ENCODE measurements around the gene WDFY1.

The WDFY1 gene

GRCh38 chr2:223923976-223924375 lies 21.2 kb downstream of the WDFY1 start:
- no peak for TF ChIP-seq CTCF (IDR thresholded peaks at IDR 0.05)

- no peak for TF ChIP-seq CTCF (IDR thresholded peaks at IDR 0.05)
Observed at GRCh38 chr2:223922308-223922707, 22.8 kb downstream of the WDFY1 start.

GRCh38 chr2:223921204-223921603 lies 23.9 kb downstream of the WDFY1 start:
- no peak for TF ChIP-seq CTCF (IDR thresholded peaks at IDR 0.05)

GRCh38 chr2:223920109-223920508 lies 25.0 kb downstream of the WDFY1 start:
- no peak for TF ChIP-seq CTCF (IDR thresholded peaks at IDR 0.05)

- no peak for TF ChIP-seq CTCF (IDR thresholded peaks at IDR 0.05)
Observed at GRCh38 chr2:223918671-223919134, 26.4 kb downstream of the WDFY1 start.

- no peak for TF ChIP-seq CTCF (IDR thresholded peaks at IDR 0.05)
Observed at GRCh38 chr2:223916181-223916920, 28.8 kb downstream of the WDFY1 start.

GRCh38 chr2:223915071-223915470 lies 30.1 kb downstream of the WDFY1 start:
- no peak for TF ChIP-seq CTCF (IDR thresholded peaks at IDR 0.05)

- TF ChIP-seq CTCF (IDR thresholded peaks at IDR 0.05): no peak
Observed at GRCh38 chr2:223914324-223914723, 30.8 kb downstream of the WDFY1 start.

All from LNCAP (cell line).